ENCODE measurements around the gene ZMYND8.

ZMYND8 gene

GRCh38 chr20:47224857-47225256 is 131.6 kb downstream of the ZMYND8 start:
- H3K4me3 ChIP-seq (ENCODE audit: control insufficient read depth, low read depth, low read length) = no peak overlapping the region
- no peak for TF ChIP-seq CTCF (conservative IDR thresholded peaks at IDR 0.05; ENCODE audit: control insufficient read depth, insufficient read depth, low read depth, low read length)
- no peak for DNase-seq (ENCODE audit: low read depth)

- no peak for DNase-seq (ENCODE audit: low read depth)
- TF ChIP-seq CTCF (conservative IDR thresholded peaks at IDR 0.05; ENCODE audit: control insufficient read depth, insufficient read depth, low read depth, low read length) = no peak
- H3K4me3 ChIP-seq (ENCODE audit: control insufficient read depth, low read depth, low read length) = no peak overlapping the region
Observed at GRCh38 chr20:47224300-47224791, 132.2 kb downstream of the ZMYND8 start.

- no peak for DNase-seq (ENCODE audit: low read depth)
- no peak overlapping the region for H3K4me3 ChIP-seq (ENCODE audit: control insufficient read depth, low read depth, low read length)
- no peak for TF ChIP-seq CTCF (conservative IDR thresholded peaks at IDR 0.05; ENCODE audit: control insufficient read depth, insufficient read depth, low read depth, low read length)
Observed at GRCh38 chr20:47223896-47224295, 132.6 kb downstream of the ZMYND8 start.

GRCh38 chr20:47222468-47223119 is 133.9 kb downstream of the ZMYND8 start:
- no peak for TF ChIP-seq CTCF (conservative IDR thresholded peaks at IDR 0.05; ENCODE audit: control insufficient read depth, insufficient read depth, low read depth, low read length)
- DNase-seq (ENCODE audit: low read depth) = no peak
- H3K4me3 ChIP-seq (ENCODE audit: control insufficient read depth, low read depth, low read length) = no peak overlapping the region

GRCh38 chr20:47221036-47221625 is 135.4 kb downstream of the ZMYND8 start:
- DNase-seq (ENCODE audit: low read depth) = no peak
- no peak for TF ChIP-seq CTCF (conservative IDR thresholded peaks at IDR 0.05; ENCODE audit: control insufficient read depth, insufficient read depth, low read depth, low read length)
- no peak overlapping the region for H3K4me3 ChIP-seq (ENCODE audit: control insufficient read depth, low read depth, low read length)

- DNase-seq (ENCODE audit: low read depth) = peak; percentile 56
- no peak overlapping the region for H3K4me3 ChIP-seq (ENCODE audit: control insufficient read depth, low read depth, low read length)
- TF ChIP-seq CTCF (conservative IDR thresholded peaks at IDR 0.05; ENCODE audit: control insufficient read depth, insufficient read depth, low read depth, low read length) = peak; percentile 70
Observed at GRCh38 chr20:47220161-47220582, 136.3 kb downstream of the ZMYND8 start.
